A549 (cell line): ENCODE measurements around the gene SRGAP1. TPM values are rescaled to one million over a fixed set of nuclear protein-coding genes. Genes with fewer than 3 reads are reported as not detected.
"Not testable (repeated sequence)": the region's sequence is repeated elsewhere in the genome, so short reads cannot be mapped to it uniquely, and the experiment has no call there.

Experiments used
- ATAC-seq, 2 experiments: fragments of 200-7000 bp in 1 of 2; fragments of >200 bp in 1 of 2; cut with Nextera tagmentation in 1 of 2; cut with Tn5 transposase in 1 of 2; 3 replicates each; pipeline versions ENCODE4 v1.8.0 to v1.9.1; 2018 to 2020; ENCODE audit warnings: mild to moderate bottlenecking in 1 of 2, moderate library complexity in 1 of 2
- CTCF ChIA-PET: fragments of 300-600 bp; sonication (Branson Sonifier 250); formaldehyde crosslinking; extraction: SDS; loops from one replicate; lab custom pipeline; 2021; ENCODE audit warnings: antibody characterized with exemption, inconsistent platforms; lab: Yijun Ruan, JAX
- POLR2A ChIA-PET: fragments of 350-600 bp; formaldehyde crosslinking; extraction: SDS; loops from one replicate; lab custom pipeline; 2021; ENCODE audit warnings: antibody characterized with exemption, inconsistent platforms; lab: Yijun Ruan, JAX
- DNase-seq, 2 experiments: peaks; one replicate each; pipeline versions ENCODE4 v3.0.0 to v3.0.0-alpha.2; 2011 to 2016; ENCODE audit warnings: low read depth in 1 of 2, low spot score in 1 of 2
- FAIRE-seq: peaks from 2 replicates; lab custom pipeline; 2011; peaks lifted over from hg19 to GRCh38; lab: Jason Lieb, UNC
- H3K27ac ChIP-seq, 2 experiments: fragments of >200 bp; sonication (Bioruptor Twin); formaldehyde crosslinking; 3 replicates each; pipeline ENCODE4 v1.5.1; 2016 to 2017
- H3K4me1 ChIP-seq: fragments of >200 bp; sonication (Bioruptor Twin); formaldehyde crosslinking; 3 replicates; pipeline ENCODE4 v1.6.1; 2016
- H3K4me2 ChIP-seq: fragments of >200 bp; sonication (Bioruptor Twin); formaldehyde crosslinking; 3 replicates; pipeline ENCODE4 v1.6.1; 2016
- H3K4me3 ChIP-seq: fragments of >200 bp; sonication (Bioruptor Twin); formaldehyde crosslinking; 3 replicates; pipeline ENCODE4 v1.5.1; 2016
- H3K9me3 ChIP-seq: fragments of >200 bp; sonication (Bioruptor Twin); formaldehyde crosslinking; 3 replicates; pipeline ENCODE4 v1.6.1; 2016
- BCL3 ChIP-seq: fragments of >200 bp; sonication (Bioruptor Twin); formaldehyde crosslinking; IDR thresholded peaks from 3 replicates; pipeline ENCODE4 v1.6.1; 2016
- CBX8 ChIP-seq: fragments of 200-600 bp; sonication (generic); IDR thresholded peaks from 2 replicates; pipeline ENCODE4 v1.6.1; 2016
- E2F6 ChIP-seq: IDR thresholded peaks from 2 replicates; pipeline ENCODE4 v1.6.1; 2012; ENCODE audit warnings: low read depth, borderline replicate concordance
- EHF ChIP-seq: fragments of 250-450 bp; sonication (Bioruptor Pico); IDR thresholded peaks from 2 replicates; pipeline ENCODE4 v1.5.0; 2020; ENCODE audit warnings: mild to moderate bottlenecking
- ELK1 ChIP-seq: fragments of 150-350 bp; IDR thresholded peaks from 2 replicates; pipeline ENCODE4 v1.6.1; 2014; ENCODE audit warnings: low read depth, mild to moderate bottlenecking, low read length
- ESRRA ChIP-seq: fragments of 150-350 bp; IDR thresholded peaks from 2 replicates; pipeline ENCODE4 v1.6.1; 2014; ENCODE audit warnings: mild to moderate bottlenecking, low read length, borderline replicate concordance
- FOSB ChIP-seq: fragments of 250-450 bp; sonication (Bioruptor Pico); IDR thresholded peaks from 2 replicates; pipeline ENCODE4 v1.5.0; 2020; ENCODE audit warnings: mild to moderate bottlenecking, moderate library complexity
- FOSL2 ChIP-seq, 2 experiments: fragments of 450-650 bp in 1 of 2; fragments of >200 bp in 1 of 2; sonication (Bioruptor Twin) in 1 of 2; formaldehyde crosslinking; IDR thresholded peaks; 2 replicates each; pipeline versions ENCODE4 v1.5.0 to v1.6.1; 2016 to 2020; ENCODE audit warnings: mild to moderate bottlenecking in 1 of 2, moderate library complexity in 1 of 2
- FOXS1 ChIP-seq: fragments of 250-450 bp; sonication (Bioruptor Pico); IDR thresholded peaks from 2 replicates; pipeline ENCODE4 v1.5.0; 2020; ENCODE audit warnings: mild to moderate bottlenecking, moderate library complexity
- GATA3 ChIP-seq: IDR thresholded peaks from 2 replicates; pipeline ENCODE4 v1.6.1; 2012; ENCODE audit warnings: borderline replicate concordance
- HDAC2 ChIP-seq: fragments of 200-600 bp; sonication (generic); IDR thresholded peaks from 2 replicates; pipeline ENCODE4 v1.6.1; 2016
- HES2 ChIP-seq: fragments of >200 bp; sonication (Bioruptor Twin); formaldehyde crosslinking; IDR thresholded peaks from 2 replicates; pipeline ENCODE4 v1.6.1; 2016
- HMGXB4 ChIP-seq: fragments of 250-450 bp; sonication (Bioruptor Pico); IDR thresholded peaks from 2 replicates; pipeline ENCODE4 v1.5.0; 2021; ENCODE audit warnings: mild to moderate bottlenecking, moderate library complexity, borderline replicate concordance
- JUN ChIP-seq, 2 experiments: fragments of >200 bp; sonication (Bioruptor Twin); formaldehyde crosslinking; IDR thresholded peaks; 2 replicates in 1 of 2; 3 replicates in 1 of 2; pipeline ENCODE4 v1.6.1; 2016 to 2017
- KDM5A ChIP-seq: fragments of 200-600 bp; sonication (generic); IDR thresholded peaks from 2 replicates; pipeline ENCODE4 v1.6.1; 2016; ENCODE audit warnings: antibody characterized with exemption, mild to moderate bottlenecking
- MYC ChIP-seq: IDR thresholded peaks from 2 replicates; pipeline ENCODE4 v1.6.1; 2012; ENCODE audit warnings: mild to moderate bottlenecking, inconsistent platforms, low read length, improper control_type of control experiment, borderline replicate concordance
- NFE2L2 ChIP-seq: fragments of 150-350 bp; conservative IDR thresholded peaks from 2 replicates; pipeline ENCODE4 v1.6.1; 2014; ENCODE audit warnings: low read length
- NR3C1 ChIP-seq: fragments of >200 bp; sonication (Bioruptor Twin); formaldehyde crosslinking; IDR thresholded peaks from 3 replicates; pipeline ENCODE4 v1.6.1; 2017
- POLR2A ChIP-seq: IDR thresholded peaks from 2 replicates; pipeline ENCODE4 v1.6.1; 2012; ENCODE audit warnings: mild to moderate bottlenecking, low read length
- POLR2AphosphoS2 ChIP-seq: conservative IDR thresholded peaks from 2 replicates; pipeline ENCODE4 v1.6.1; 2012; ENCODE audit warnings: low read length, improper control_type of control experiment, inconsistent platforms
- RARB ChIP-seq: fragments of 250-450 bp; sonication (Bioruptor Pico); IDR thresholded peaks from 2 replicates; pipeline ENCODE4 v1.8.0; 2021; ENCODE audit warnings: mild to moderate bottlenecking, moderate library complexity
- RCOR1 ChIP-seq: fragments of 150-350 bp; IDR thresholded peaks from 2 replicates; pipeline ENCODE4 v1.6.1; 2014; ENCODE audit warnings: antibody characterized with exemption, low read length, low read depth
- RNF2 ChIP-seq: fragments of 200-600 bp; sonication (generic); IDR thresholded peaks from 2 replicates; pipeline ENCODE4 v1.6.1; 2016; ENCODE audit warnings: low read depth, mild to moderate bottlenecking, antibody characterized with exemption, moderate library complexity, borderline replicate concordance
- TFCP2L1 ChIP-seq: fragments of 250-450 bp; sonication (Bioruptor Pico); IDR thresholded peaks from 2 replicates; pipeline ENCODE4 v1.5.0; 2021; ENCODE audit warnings: mild to moderate bottlenecking
- USF2 ChIP-seq: fragments of 450-650 bp; IDR thresholded peaks from 2 replicates; pipeline ENCODE4 v1.6.1; 2014; ENCODE audit warnings: antibody characterized with exemption
- ZSCAN20 ChIP-seq: fragments of 250-450 bp; sonication (Bioruptor Pico); IDR thresholded peaks from 2 replicates; pipeline ENCODE4 v1.8.0; 2022; ENCODE audit warnings: mild to moderate bottlenecking, moderate library complexity
- WGBS: methylation state at CpG from one replicate; pipeline ENCODE4 v1.1.6; 2017; ENCODE audit errors: missing lambda C conversion rate; 5-methylcytosine and 5-hydroxymethylcytosine counted together
- polyA plus RNA-seq, 4 experiments: library from polyadenylated mRNA; depleted of rRNA in 3 of 4; stranded (reverse); fragments of >200 nt; fragmentation: RNase III in 1 of 4; extraction: RNeasy Plus Mini Kit Qiagen cat#74134 plus additional on column Dnase treatment in 1 of 4; gene quantifications; 2 replicates in 3 of 4; 3 replicates in 1 of 4; pipeline ENCODE4 v1.2.3, GENCODE V29; 2011 to 2017

SRGAP1 gene
- polyA plus RNA-seq, 2 of the 4 experiments (the other 2 are of a cell fraction), result 7.9 to 22.9 TPM

- WGBS, result 87% methylated on average over 2 of the region's 2 CpGs
- no peak for ATAC-seq
- POLR2A ChIA-PET, result no interaction called here
- H3K4me3 ChIP-seq, result no peak overlapping the region
- no peak for TF ChIP-seq RARB (CRISPR knock-in tag)
- no peak for TF ChIP-seq NR3C1
- no peak for TF ChIP-seq FOSL2 (IDR thresholded peaks at IDR 0.05)
- no peak for TF ChIP-seq FOSL2 (CRISPR knock-in tag; IDR thresholded peaks at IDR 0.05)
- TF ChIP-seq KDM5A, result no peak
- TF ChIP-seq FOSB (CRISPR knock-in tag), result no peak
- no peak for TF ChIP-seq NFE2L2
- no peak for TF ChIP-seq POLR2A
- TF ChIP-seq CBX8, result no peak
- no peak for TF ChIP-seq BCL3
- TF ChIP-seq USF2, result no peak
- TF ChIP-seq POLR2AphosphoS2, result no peak
- no peak for TF ChIP-seq JUN (IDR thresholded peaks at IDR 0.05)
- TF ChIP-seq EHF (CRISPR knock-in tag), result no peak
- no peak for TF ChIP-seq FOXS1 (CRISPR knock-in tag)
- no peak for TF ChIP-seq RCOR1
- TF ChIP-seq, all 56 proteins: peak for 0
- Histone ChIP-seq H3K4me1 (peaks cover 7% of the 10 kb centered on the region; the same call in 2 of the 3 replicates), H3K9me3 (no peaks in the 10 kb centered on the region), H3K4me2 (no peak overlapping the region), H3K27ac (no peak overlapping the region)
- no peak for DNase-seq
- CTCF ChIA-PET, result interaction anchor here (0.6 kb wide), 1 partner anchor 273 kb away, joined by 3 read pairs; the partner anchor contains the start of gene SRGAP1
- no peak for FAIRE-seq
Observed at GRCh38 chr12:64116969-64117368, 272.5 kb downstream of the SRGAP1 start.

GRCh38 chr12:64120568-64120967, 276.1 kb downstream of the SRGAP1 start:
- H3K4me2 ChIP-seq, result no peak overlapping the region
- ChIA-PET CTCF (interaction anchor here (0.7 to 3.0 kb wide), 4 partner anchors 21 to 276 kb away, joined by 3 to 12 read pairs (median 3); partner anchors contain the start of gene SRGAP1), POLR2A (no interaction called here)
- no peak overlapping the region for H3K4me3 ChIP-seq
- no peak for TF ChIP-seq ELK1
- TF ChIP-seq ZSCAN20 (CRISPR knock-in tag), result no peak
- TF ChIP-seq NR3C1, result no peak
- TF ChIP-seq HES2, result no peak
- TF ChIP-seq E2F6, result no peak
- no peak for TF ChIP-seq RNF2
- TF ChIP-seq FOSB (CRISPR knock-in tag), result no peak
- TF ChIP-seq FOXS1 (CRISPR knock-in tag), result no peak
- TF ChIP-seq TFCP2L1 (CRISPR knock-in tag), result no peak
- TF ChIP-seq GATA3, result no peak
- no peak for TF ChIP-seq HMGXB4
- TF ChIP-seq HDAC2, result no peak
- no peak for TF ChIP-seq ESRRA
- no peak for TF ChIP-seq MYC
- TF ChIP-seq USF2, result no peak
- ATAC-seq (no peak), DNase-seq (no peak), FAIRE-seq (no peak)
- peaks cover 7% of the 10 kb centered on the region; the same call in 2 of the 3 replicates for H3K4me1 ChIP-seq
- no peaks in the 10 kb centered on the region for H3K9me3 ChIP-seq
- no peak overlapping the region for H3K27ac ChIP-seq

GRCh38 chr12:64121086-64121485, 276.6 kb downstream of the SRGAP1 start:
- H3K4me1 ChIP-seq, POLR2A ChIA-PET, FAIRE-seq, ATAC-seq, H3K4me2 ChIP-seq, H3K9me3 ChIP-seq, DNase-seq, H3K4me3 ChIP-seq: not testable (repeated sequence)
- 91% methylated on average over 3 of the region's 3 CpGs for WGBS
- H3K27ac ChIP-seq, result 0 out of 6 replicates have a peak overlapping the region, but pooled peaks of 1 of the 2 experiments have one; percentile 7
- CTCF ChIA-PET, result interaction anchor here (0.7 to 3.0 kb wide), 4 partner anchors 22 to 277 kb away, joined by 3 to 12 read pairs (median 3); partner anchors contain the start of gene SRGAP1
